Measurements from ENCODE around the gene SMYD3. TPM values are rescaled to one million over a fixed set of nuclear protein-coding genes. Genes with fewer than 3 reads are reported as not detected.

Gene SMYD3
- total and polyA plus RNA-seq, 2 of the 13 experiments (the other 11 are each of a cell fraction or from before 2014, with no cell fraction given) = 27.7 to 35.8 TPM

- H3K9ac ChIP-seq (ENCODE audit: insufficient read depth, low read depth, low read length) = no peak overlapping the region
- ATAC-seq (no peak), FAIRE-seq (no peak), DNase-seq (ENCODE audit: low spot score) (no peak)
- no peak overlapping the region for H3K27ac ChIP-seq (ENCODE audit: extremely low read length, insufficient read depth, low read length)
- in situ Hi-C loops (cut with HindIII; ENCODE audit: extremely low pct_ligation_motif_present, low pct_unique_long_range_greater_than_20kb) (no loop called here), intact Hi-C loops (cut with micrococcal nuclease; ENCODE audit: unreplicated experiment) (no loop called here)
- 96% methylated on average over 7 of the region's 7 CpGs for WGBS (ENCODE audit: low lambda C conversion rate)
- H3K27me3 ChIP-seq (ENCODE audit: control insufficient read depth in 1 of 2, insufficient read depth in 2 of 2, low read length in 2 of 2) = no peaks in the 10 kb centered on the region
- peaks cover 71% of the 10 kb centered on the region for H3K4me1 ChIP-seq (ENCODE audit: insufficient read depth, low read length)
- no peak overlapping the region for H2AFZ ChIP-seq (ENCODE audit: low read length)
- TF ChIP-seq ZKSCAN1 (IDR thresholded peaks at IDR 0.05; ENCODE audit: low read length) (no peak), SALL1 (CRISPR knock-in tag; IDR thresholded peaks at IDR 0.05) (no peak), HOXA3 (CRISPR knock-in tag; IDR thresholded peaks at IDR 0.05) (no peak), TIGD3 (CRISPR knock-in tag; IDR thresholded peaks at IDR 0.05; ENCODE audit: borderline replicate concordance) (no peak)
- BruUV-seq (replicated peaks) = no TSS peak
- no peak overlapping the region for H3K4me3 ChIP-seq (replicated peaks in 1 of 3; ENCODE audit: insufficient read depth in 1 of 3, low read depth in 2 of 3, low read length in 3 of 3)
- peaks cover 2% of the 10 kb centered on the region for H3K79me2 ChIP-seq (ENCODE audit: insufficient read depth, low read length)
- H3K36me3 ChIP-seq (replicated peaks in 1 of 2; ENCODE audit: control insufficient read depth in 1 of 2, insufficient read depth in 2 of 2, low read length in 2 of 2) = no peaks in the 10 kb centered on the region
- no peaks in the 10 kb centered on the region for H3K9me3 ChIP-seq (ENCODE audit: low read length)
- ChIA-PET POLR2A (no interaction called here), CTCF (ENCODE audit: low intra/inter-chr PET ratio, low total read pairs) (no interaction called here)
- no peak overlapping the region for H3K4me2 ChIP-seq (ENCODE audit: low read depth, low read length)
- H4K20me1 ChIP-seq (ENCODE audit: insufficient read depth, low read length) = no peaks in the 10 kb centered on the region
These were observed 698.9 kb downstream of the SMYD3 start for GRCh38 chr1:245807954-245808719.

- FAIRE-seq = no peak
- no peak overlapping the region for H3K4me3 ChIP-seq (replicated peaks in 1 of 3; ENCODE audit: insufficient read depth in 1 of 3, low read depth in 2 of 3, low read length in 3 of 3)
- H4K20me1 ChIP-seq (ENCODE audit: insufficient read depth, low read length) = no peaks in the 10 kb centered on the region
- in situ Hi-C loops (cut with HindIII; ENCODE audit: extremely low pct_ligation_motif_present, low pct_unique_long_range_greater_than_20kb) = no loop called here
- intact Hi-C loops (cut with micrococcal nuclease; ENCODE audit: unreplicated experiment) = no loop called here
- peak overlapping the region; percentile 12 for H3K27ac ChIP-seq (ENCODE audit: extremely low read length, insufficient read depth, low read length)
- WGBS (ENCODE audit: low lambda C conversion rate) = 91% methylated on average over 10 of the region's 10 CpGs
- ChIA-PET CTCF (ENCODE audit: low intra/inter-chr PET ratio, low total read pairs) (no interaction called here), POLR2A (no interaction called here)
- no TSS peak for BruUV-seq (replicated peaks)
- H3K9ac ChIP-seq (ENCODE audit: insufficient read depth, low read depth, low read length) = no peak overlapping the region
- no peak for ATAC-seq
- no peaks in the 10 kb centered on the region for H3K27me3 ChIP-seq (ENCODE audit: control insufficient read depth in 1 of 2, insufficient read depth in 2 of 2, low read length in 2 of 2)
- H3K4me1 ChIP-seq (ENCODE audit: insufficient read depth, low read length) = peaks cover 62% of the 10 kb centered on the region
- H3K36me3 ChIP-seq (replicated peaks in 1 of 2; ENCODE audit: control insufficient read depth in 1 of 2, insufficient read depth in 2 of 2, low read length in 2 of 2) = no peaks in the 10 kb centered on the region
- H3K79me2 ChIP-seq (ENCODE audit: insufficient read depth, low read length) = peaks cover 2% of the 10 kb centered on the region
- H3K9me3 ChIP-seq (ENCODE audit: low read length) = no peaks in the 10 kb centered on the region
- H3K4me2 ChIP-seq (ENCODE audit: low read depth, low read length) = no peak overlapping the region
- no peak for DNase-seq (ENCODE audit: low spot score)
- H2AFZ ChIP-seq (ENCODE audit: low read length) = no peak overlapping the region
- no peak for TF ChIP-seq MZF1 (CRISPR knock-in tag; IDR thresholded peaks at IDR 0.05; ENCODE audit: borderline replicate concordance)
- TF ChIP-seq POGZ (CRISPR knock-in tag; IDR thresholded peaks at IDR 0.05) = no peak
- TF ChIP-seq XBP1 (CRISPR knock-in tag; IDR thresholded peaks at IDR 0.05) = no peak
- TF ChIP-seq DZIP1 (CRISPR knock-in tag; IDR thresholded peaks at IDR 0.05) = no peak
- TF ChIP-seq PRDM4 (CRISPR knock-in tag; IDR thresholded peaks at IDR 0.05; ENCODE audit: borderline replicate concordance) = no peak
- no peak for TF ChIP-seq PHF21A (CRISPR knock-in tag; IDR thresholded peaks at IDR 0.05)
- TF ChIP-seq FOXK1 (CRISPR knock-in tag; IDR thresholded peaks at IDR 0.05; ENCODE audit: borderline replicate concordance, low read depth) = no peak
- TF ChIP-seq ZFP37 (CRISPR knock-in tag; IDR thresholded peaks at IDR 0.05; ENCODE audit: borderline replicate concordance) = no peak
These were observed 699.8 kb downstream of the SMYD3 start for GRCh38 chr1:245807306-245807705.
